Retina (tissue), 1 donor: ENCODE results near the gene MACROD2.
"Not testable (repeated sequence)": the region's sequence is repeated elsewhere in the genome, so short reads cannot be mapped to it uniquely, and the experiment has no call there.

Source experiments
- DNase-seq: peaks from one replicate; pipeline ENCODE4 v3.0.0-alpha.2; 2016

MACROD2 gene

GRCh38 chr20:14979453-14979986 lies 984.2 kb downstream of the MACROD2 start:
- DNase-seq = no peak

- not testable (repeated sequence) for DNase-seq
These were observed 986.2 kb downstream of the MACROD2 start for GRCh38 chr20:14981486-14981885.

GRCh38 chr20:14982324-14982723 lies 987.0 kb downstream of the MACROD2 start:
- DNase-seq = not testable (repeated sequence)

GRCh38 chr20:14984305-14984704 lies 989.0 kb downstream of the MACROD2 start:
- no peak for DNase-seq

GRCh38 chr20:14984768-14985622 lies 989.7 kb downstream of the MACROD2 start:
- no peak for DNase-seq

- no peak for DNase-seq
These were observed 990.8 kb downstream of the MACROD2 start for GRCh38 chr20:14986026-14986655.

- DNase-seq = no peak
These were observed 991.3 kb downstream of the MACROD2 start for GRCh38 chr20:14986656-14987055.

- no peak for DNase-seq
These were observed 994.4 kb downstream of the MACROD2 start for GRCh38 chr20:14989535-14990290.

GRCh38 chr20:14991023-14991422 lies 995.7 kb downstream of the MACROD2 start:
- no peak for DNase-seq

- no peak for DNase-seq
These were observed 996.8 kb downstream of the MACROD2 start for GRCh38 chr20:14992153-14992552.

- no peak for DNase-seq
These were observed 997.6 kb downstream of the MACROD2 start for GRCh38 chr20:14992961-14993360.

- no peak for DNase-seq
These were observed 1001.8 kb downstream of the MACROD2 start for GRCh38 chr20:14996883-14997672.

- no peak for DNase-seq
These were observed 1002.5 kb downstream of the MACROD2 start for GRCh38 chr20:14997791-14998190.

GRCh38 chr20:15005300-15005986 lies 1010.1 kb downstream of the MACROD2 start:
- DNase-seq = no peak

- peak; percentile 25 for DNase-seq
These were observed 1016.3 kb downstream of the MACROD2 start for GRCh38 chr20:15011631-15012030.

GRCh38 chr20:15012566-15012965 lies 1017.2 kb downstream of the MACROD2 start:
- peak; percentile 79 for DNase-seq

- not testable (repeated sequence) for DNase-seq
These were observed 1021.6 kb downstream of the MACROD2 start for GRCh38 chr20:15016875-15017274.

GRCh38 chr20:15018966-15019365 lies 1023.6 kb downstream of the MACROD2 start:
- no peak for DNase-seq

- DNase-seq = no peak
These were observed 1025.5 kb downstream of the MACROD2 start for GRCh38 chr20:15020845-15021244.

GRCh38 chr20:15022921-15023320 lies 1027.6 kb downstream of the MACROD2 start:
- no peak for DNase-seq

GRCh38 chr20:15026759-15027158 lies 1031.4 kb downstream of the MACROD2 start:
- no peak for DNase-seq

GRCh38 chr20:15030826-15031225 lies 1035.5 kb downstream of the MACROD2 start:
- DNase-seq = no peak
